Transverse colon (tissue), 4 donors: ENCODE data around the gene TMEM11. TPM values are rescaled to one million over a fixed set of nuclear protein-coding genes. Genes with fewer than 3 reads are reported as not detected.
A peak's percentile ranks its signal among the peaks of the same experiment; 100 is the strongest.
"Not testable (repeated sequence)": the region's sequence is repeated elsewhere in the genome, so short reads cannot be mapped to it uniquely, and the experiment has no call there.

Experiments used
- DNase-seq: peaks from one replicate; pipeline ENCODE4 v3.0.0-alpha.2; 2019
- H3K27ac ChIP-seq, 4 donors: fragments of 200-600 bp; sonication (generic); 2 replicates each; pipeline ENCODE4 v1.5.1; 2016 to 2018; ENCODE audit warnings: inconsistent platforms in 4 of 4
- H3K27me3 ChIP-seq: fragments of 200-600 bp; sonication (generic); 2 replicates; pipeline ENCODE4 v1.5.1; 2017; ENCODE audit warnings: inconsistent platforms
- H3K36me3 ChIP-seq, 4 donors: fragments of 200-600 bp; sonication (generic); 2 replicates each; pipeline ENCODE4 v1.5.1; 2017 to 2019; ENCODE audit warnings: inconsistent platforms in 4 of 4
- H3K4me1 ChIP-seq, 4 donors: fragments of 200-600 bp; sonication (generic); 2 replicates each; pipeline ENCODE4 v1.5.1; 2017 to 2020; ENCODE audit warnings: inconsistent platforms in 4 of 4
- H3K4me3 ChIP-seq, 4 donors: fragments of 200-600 bp; sonication (generic); 1 replicate in 1 of 4; 2 replicates in 3 of 4; pipeline versions ENCODE4 v1.5.1 to v1.6.1; 2017 to 2019; ENCODE audit warnings: inconsistent platforms in 4 of 4
- H3K9me3 ChIP-seq, 2 donors: fragments of 200-600 bp; sonication (generic); 2 replicates each; pipeline ENCODE4 v1.5.1; 2017 to 2019; ENCODE audit warnings: inconsistent platforms in 2 of 2
- CTCF ChIP-seq, 5 experiments: fragments of 200-600 bp in 3 of 5; fragments of 450-650 bp in 2 of 5; sonication (generic) in 3 of 5; IDR thresholded peaks; 1 replicate in 2 of 5; 2 replicates in 3 of 5; pipeline ENCODE4 v1.5.1; 2016 to 2017; ENCODE audit warnings: antibody characterized with exemption in 5 of 5, inconsistent platforms in 3 of 5, mild to moderate bottlenecking in 2 of 5, moderate library complexity in 1 of 5
- EP300 ChIP-seq: sonication (generic); formaldehyde crosslinking; IDR thresholded peaks from one replicate; pipeline ENCODE4 v1.6.1; 2017; ENCODE audit warnings: antibody characterized with exemption, low read depth
- POLR2A ChIP-seq: fragments of 450-650 bp; IDR thresholded peaks from one replicate; pipeline ENCODE4 v1.6.1; 2016; ENCODE audit warnings: antibody characterized with exemption, mild to moderate bottlenecking, moderate library complexity
- POLR2AphosphoS5 ChIP-seq, 3 donors: sonication (generic); formaldehyde crosslinking; IDR thresholded peaks; one replicate each; pipeline ENCODE4 v1.6.1; 2016; ENCODE audit warnings: antibody characterized with exemption in 3 of 3
- WGBS, 2 donors: methylation state at CpG; one replicate each; pipeline ENCODE4 v1.1.5; 2018; ENCODE audit warnings: low coverage in 1 of 2; 5-methylcytosine and 5-hydroxymethylcytosine counted together
- in situ Hi-C, 4 donors: fragments of 200-750 bp; cut with MboI; loops; one replicate each; pipeline versions ENCODE4 v1.15.0 to v1.15.1; 2017; ENCODE audit warnings: low sequenced_read_pairs in 3 of 4, low pct_ligation_motif_present in 1 of 4, low pct_unique_long_range_greater_than_20kb in 1 of 4
- intact Hi-C: fragments of 100-400 bp; cut with DNase I; formaldehyde crosslinking; loops from one replicate; pipeline ENCODE4 v1.15.1; 2023; ENCODE audit warnings: low total_unique reads
- total RNA-seq, 4 donors: library from RNA; depleted of rRNA; stranded (reverse); fragments of >200 nt; gene quantifications; one replicate each; pipeline ENCODE4 v1.1.0, GENCODE V29; 2016

TMEM11 gene
- total RNA-seq, 4 donors from 2014 or later = 15.1 to 35.0 (median 24.5) TPM

GRCh38 chr17:21196126-21196525 lies 17.8 kb downstream of the TMEM11 start:
- Histone ChIP-seq H3K4me3 (no peak overlapping the region), H3K27me3 (no peaks in the 10 kb centered on the region), H3K36me3 (peaks cover 0 to 14% (median 5%) of the 10 kb centered on the region in 4 donors), H3K4me1 (peaks cover 2 to 27% (median 9%) of the 10 kb centered on the region in 4 donors), H3K9me3 (no peaks in the 10 kb centered on the region), H3K27ac (no peak overlapping the region)
- intact Hi-C loops (no loop called here), in situ Hi-C loops (no loop called here)
- 86 to 90% methylated on average over 2 to 5 of the region's 5 CpGs for WGBS, 2 donors
- DNase-seq = no peak
- TF ChIP-seq POLR2AphosphoS5 (IDR thresholded peaks at IDR 0.05) = no peak
- TF ChIP-seq POLR2A = no peak
- TF ChIP-seq CTCF (IDR thresholded peaks at IDR 0.05) = no peak
- no peak for TF ChIP-seq EP300

GRCh38 chr17:21194703-21195102 lies 19.3 kb downstream of the TMEM11 start:
- WGBS, 2 donors = 65 to 86% methylated on average over 1 to 5 of the region's 5 CpGs
- Histone ChIP-seq H3K4me1 (peaks cover 0 to 14% (median 5%) of the 10 kb centered on the region in 4 donors), H3K27ac (peak overlapping the region in 3 of 4 donors; percentile 2 to 14 (median 3)), H3K4me3 (no peak overlapping the region), H3K27me3 (no peaks in the 10 kb centered on the region), H3K9me3 (no peaks in the 10 kb centered on the region), H3K36me3 (peaks cover 0 to 14% (median 5%) of the 10 kb centered on the region in 4 donors)
- intact Hi-C loops = no loop called here
- in situ Hi-C loops = no loop called here
- no peak for DNase-seq
- peak in 1 of 3 donors; percentile 31 for TF ChIP-seq POLR2AphosphoS5 (IDR thresholded peaks at IDR 0.05)
- no peak for TF ChIP-seq CTCF (IDR thresholded peaks at IDR 0.05)
- no peak for TF ChIP-seq EP300

- TF ChIP-seq CTCF (IDR thresholded peaks at IDR 0.05) (no peak), EP300 (no peak), POLR2AphosphoS5 (IDR thresholded peaks at IDR 0.05) (no peak), POLR2A (no peak)
- DNase-seq = no peak
- no peaks in the 10 kb centered on the region for H3K27me3 ChIP-seq
- peaks cover 0 to 11% (median 4%) of the 10 kb centered on the region in 4 donors for H3K4me1 ChIP-seq
- H3K4me3 ChIP-seq = no peak overlapping the region
- H3K27ac ChIP-seq = peak overlapping the region in 3 of 4 donors; percentile 2 to 14 (median 3)
- WGBS, 2 donors = 54% methylated on average over 8 of the region's 8 CpGs; no CpG with 5 or more reads in 1 of the 2 donors
- intact Hi-C loops (no loop called here), in situ Hi-C loops (no loop called here)
- peaks cover 0 to 14% (median 5%) of the 10 kb centered on the region in 4 donors for H3K36me3 ChIP-seq
- no peaks in the 10 kb centered on the region for H3K9me3 ChIP-seq
Measured at GRCh38 chr17:21194226-21194625, 19.7 kb downstream of the TMEM11 start.

GRCh38 chr17:21193031-21193430 lies 20.9 kb downstream of the TMEM11 start:
- H3K27ac ChIP-seq = no peak overlapping the region
- H3K27me3 ChIP-seq = no peaks in the 10 kb centered on the region
- no peak for DNase-seq
- H3K36me3 ChIP-seq = peaks cover 0 to 8% (median 3%) of the 10 kb centered on the region in 4 donors
- intact Hi-C loops (no loop called here), in situ Hi-C loops (no loop called here)
- no peaks in the 10 kb centered on the region for H3K9me3 ChIP-seq
- H3K4me3 ChIP-seq = no peak overlapping the region
- H3K4me1 ChIP-seq = peaks cover 0 to 11% (median 4%) of the 10 kb centered on the region in 4 donors
- TF ChIP-seq POLR2AphosphoS5 (IDR thresholded peaks at IDR 0.05) (no peak), POLR2A (no peak), EP300 (no peak), CTCF (IDR thresholded peaks at IDR 0.05) (no peak)
- 44 to 57% methylated on average over 4 to 5 of the region's 5 CpGs for WGBS, 2 donors

GRCh38 chr17:21192414-21192813 lies 21.5 kb downstream of the TMEM11 start:
- H3K4me1 ChIP-seq = peaks cover 0 to 11% (median 4%) of the 10 kb centered on the region in 4 donors
- H3K27ac ChIP-seq, in situ Hi-C loops, H3K36me3 ChIP-seq, H3K27me3 ChIP-seq, intact Hi-C loops, H3K4me3 ChIP-seq, DNase-seq, H3K9me3 ChIP-seq: not testable (repeated sequence)
- 95% methylated on average over 7 of the region's 7 CpGs; no CpG with 5 or more reads in 1 of the 2 donors for WGBS, 2 donors
